Natural killer cell (primary cell): ENCODE data around the gene GRB2. TPM values are rescaled to one million over a fixed set of nuclear protein-coding genes. Genes with fewer than 3 reads are reported as not detected.

Source experiments
- ATAC-seq, 3 donors: fragments of 150-1000 bp in 2 of 3; fragments of 200-7000 bp in 1 of 3; cut with Tn5 transposase; 1 replicate in 1 of 3; 2 replicates in 2 of 3; pipeline ENCODE4 v1.10.0; 2021; ENCODE audit warnings: mild to moderate bottlenecking in 2 of 3, moderate library complexity in 2 of 3
- DNase-seq, 2 donors: peaks; one replicate each; pipeline versions ENCODE4 v3.0.0 to v3.0.0-alpha.2; 2013 to 2021; ENCODE audit warnings: mixed read lengths in 1 of 2
- H3K27ac ChIP-seq: one replicate; pipeline ENCODE4 v1.5.1; 2013; ENCODE audit warnings: mild to moderate bottlenecking, low read length
- H3K27me3 ChIP-seq: one replicate; pipeline ENCODE4 v1.6.1; 2013; ENCODE audit warnings: low read length; ENCODE audit not compliant: control insufficient read depth, insufficient read depth
- H3K36me3 ChIP-seq: one replicate; pipeline ENCODE4 v1.6.1; 2013; ENCODE audit warnings: low read length; ENCODE audit not compliant: control insufficient read depth, insufficient read depth
- H3K4me1 ChIP-seq: one replicate; pipeline ENCODE4 v1.6.1; 2013; ENCODE audit warnings: low read length; ENCODE audit not compliant: control insufficient read depth, insufficient read depth
- H3K4me3 ChIP-seq: one replicate; pipeline ENCODE4 v1.5.1; 2013; ENCODE audit warnings: low read length
- H3K9me3 ChIP-seq: one replicate; pipeline ENCODE4 v1.6.1; 2013; ENCODE audit warnings: low read length; ENCODE audit not compliant: control insufficient read depth, insufficient read depth
- H3K27ac Mint-ChIP-seq, 2 donors: one replicate each; pipeline ENCODE4 v1.8.0; 2022; ENCODE audit warnings: mild to moderate bottlenecking in 2 of 2, mixed read lengths in 2 of 2, moderate library complexity in 1 of 2
- H3K27me3 Mint-ChIP-seq, 2 donors: one replicate each; pipeline ENCODE4 v1.8.0; 2022; ENCODE audit warnings: low read depth in 2 of 2, mixed read lengths in 2 of 2
- H3K36me3 Mint-ChIP-seq: one replicate; pipeline ENCODE4 v1.8.0; 2022; ENCODE audit warnings: mixed read lengths
- H3K4me1 Mint-ChIP-seq, 2 donors: one replicate each; pipeline ENCODE4 v1.8.0; 2022; ENCODE audit warnings: mixed read lengths in 2 of 2
- H3K4me3 Mint-ChIP-seq: one replicate; pipeline ENCODE4 v1.8.0; 2022; ENCODE audit warnings: mild to moderate bottlenecking, moderate library complexity, mixed read lengths
- H3K9me3 Mint-ChIP-seq, 2 donors: one replicate each; pipeline ENCODE4 v1.8.0; 2022; ENCODE audit warnings: mixed read lengths in 2 of 2
- CTCF ChIP-seq: fragments of 200-600 bp; IDR thresholded peaks from one replicate; pipeline ENCODE4 v1.8.0; 2022; ENCODE audit warnings: antibody characterized with exemption
- WGBS: methylation state at CpG from one replicate; pipeline ENCODE4 v1.1.7; 2013; ENCODE audit warnings: missing lambda C conversion rate; ENCODE audit not compliant: insufficient coverage; 5-methylcytosine and 5-hydroxymethylcytosine counted together
- intact Hi-C: fragments of 100-400 bp; cut with micrococcal nuclease; formaldehyde crosslinking; loops from one replicate; pipeline ENCODE4 v1.14.2; 2022
- total RNA-seq, 4 donors: library from RNA; stranded (reverse); fragments of 120-200 nt in 1 of 4; gene quantifications; one replicate each; pipeline versions ENCODE4 v1.2.3 to v1.2.4, GENCODE V29; 2013 to 2022

GRB2 gene
- total RNA-seq, 3 donors from 2014 or later (not counting 1 experiment from before 2014, with no cell fraction given): 115 to 142 (median 116) TPM

GRCh38 chr17:75301502-75302206 is 103.8 kb downstream of the GRB2 start:
- no peaks in the 10 kb centered on the region for H3K27me3 Mint-ChIP-seq
- no peaks in the 10 kb centered on the region for H3K27me3 ChIP-seq
- 93% methylated on average over 17 of the region's 17 CpGs for WGBS
- H3K27ac ChIP-seq: no peak overlapping the region
- H3K36me3 Mint-ChIP-seq: no peaks in the 10 kb centered on the region
- H3K36me3 ChIP-seq: no peaks in the 10 kb centered on the region
- no peak overlapping the region for H3K4me3 Mint-ChIP-seq
- H3K9me3 ChIP-seq: no peaks in the 10 kb centered on the region
- H3K4me1 Mint-ChIP-seq: no peaks in the 10 kb centered on the region
- intact Hi-C loops: no loop called here
- no peak overlapping the region for H3K27ac Mint-ChIP-seq
- H3K9me3 Mint-ChIP-seq: no peaks in the 10 kb centered on the region
- DNase-seq (no peak), ATAC-seq (no peak)
- peaks cover 24% of the 10 kb centered on the region for H3K4me1 ChIP-seq
- H3K4me3 ChIP-seq: no peak overlapping the region
- no peak for TF ChIP-seq CTCF

- 75% methylated on average over 9 of the region's 9 CpGs for WGBS
- Histone ChIP-seq H3K36me3 (no peaks in the 10 kb centered on the region), H3K9me3 (no peaks in the 10 kb centered on the region), H3K4me1 (peaks cover 30% of the 10 kb centered on the region), H3K4me3 (no peak overlapping the region), H3K27me3 (no peaks in the 10 kb centered on the region), H3K27ac (no peak overlapping the region)
- Mint-ChIP-seq H3K36me3 (no peaks in the 10 kb centered on the region), H3K4me3 (no peak overlapping the region), H3K27me3 (no peaks in the 10 kb centered on the region), H3K27ac (no peak overlapping the region), H3K9me3 (no peaks in the 10 kb centered on the region), H3K4me1 (no peaks in the 10 kb centered on the region)
- TF ChIP-seq CTCF: no peak
- intact Hi-C loops: no loop called here
- DNase-seq (no peak), ATAC-seq (no peak)
Measured at GRCh38 chr17:75301049-75301448, 104.4 kb downstream of the GRB2 start.

GRCh38 chr17:75300280-75300679 is 105.2 kb downstream of the GRB2 start:
- H3K27me3 ChIP-seq: no peaks in the 10 kb centered on the region
- H3K4me1 ChIP-seq: peaks cover 35% of the 10 kb centered on the region
- Mint-ChIP-seq H3K4me1 (no peaks in the 10 kb centered on the region), H3K27ac (no peak overlapping the region), H3K36me3 (no peaks in the 10 kb centered on the region), H3K9me3 (no peaks in the 10 kb centered on the region), H3K27me3 (no peaks in the 10 kb centered on the region), H3K4me3 (no peak overlapping the region)
- TF ChIP-seq CTCF: no peak
- H3K36me3 ChIP-seq: no peaks in the 10 kb centered on the region
- no peak overlapping the region for H3K27ac ChIP-seq
- no peak overlapping the region for H3K4me3 ChIP-seq
- WGBS: 82% methylated on average over 7 of the region's 7 CpGs
- no peaks in the 10 kb centered on the region for H3K9me3 ChIP-seq
- ATAC-seq: no peak
- intact Hi-C loops: no loop called here
- DNase-seq: no peak
